Vagina (tissue), 2 donors: Measurements from ENCODE around the gene SPECC1L.

Experiments
- CTCF ChIP-seq, 3 experiments: fragments of 450-650 bp in 2 of 3; fragments of 200-600 bp in 1 of 3; sonication (generic) in 1 of 3; IDR thresholded peaks; one replicate each; pipeline ENCODE4 v1.5.1; 2017 to 2019; ENCODE audit warnings: antibody characterized with exemption in 3 of 3, mild to moderate bottlenecking in 2 of 3, moderate library complexity in 2 of 3
- POLR2A ChIP-seq, 2 donors: fragments of 450-650 bp; IDR thresholded peaks; one replicate each; pipeline ENCODE4 v1.6.1; 2017; ENCODE audit warnings: antibody characterized with exemption in 2 of 2, mild to moderate bottlenecking in 2 of 2, moderate library complexity in 2 of 2
- POLR2AphosphoS5 ChIP-seq, 2 donors: sonication (generic); formaldehyde crosslinking; IDR thresholded peaks; one replicate each; pipeline ENCODE4 v1.9.0; 2017; ENCODE audit warnings: antibody characterized with exemption in 2 of 2, mild to moderate bottlenecking in 2 of 2, low read depth in 1 of 2; ENCODE audit not compliant: insufficient read depth in 1 of 2

GRCh38 chr22:24435323-24435645 lies 164.7 kb downstream of the SPECC1L start:
- TF ChIP-seq POLR2A (IDR thresholded peaks at IDR 0.05) = no peak
- no peak for TF ChIP-seq CTCF (IDR thresholded peaks at IDR 0.05)
- TF ChIP-seq POLR2AphosphoS5 (IDR thresholded peaks at IDR 0.05; ENCODE audit: insufficient read depth in 1 of 2, low read depth in 1 of 2) = no peak
